DND-41 (cell line): Measurements from ENCODE around the gene OGFRL1.

Experiments
- EZH2 ChIP-seq: IDR thresholded peaks from 3 replicates; pipeline ENCODE4 v1.6.1; 2012; ENCODE audit warnings: borderline replicate concordance, low read depth, mild to moderate bottlenecking, moderate library complexity, low read length, inconsistent platforms; ENCODE audit not compliant: severe bottlenecking
- TF ChIP-seq, protein P1 (sequence below): IDR thresholded peaks from 2 replicates; pipeline ENCODE4 v1.5.1; 2012; ENCODE audit warnings: borderline replicate concordance, low read length, moderate library complexity, mild to moderate bottlenecking; ENCODE audit not compliant: poor library complexity, severe bottlenecking; ENCODE audit errors: extremely low read depth

DNA sequence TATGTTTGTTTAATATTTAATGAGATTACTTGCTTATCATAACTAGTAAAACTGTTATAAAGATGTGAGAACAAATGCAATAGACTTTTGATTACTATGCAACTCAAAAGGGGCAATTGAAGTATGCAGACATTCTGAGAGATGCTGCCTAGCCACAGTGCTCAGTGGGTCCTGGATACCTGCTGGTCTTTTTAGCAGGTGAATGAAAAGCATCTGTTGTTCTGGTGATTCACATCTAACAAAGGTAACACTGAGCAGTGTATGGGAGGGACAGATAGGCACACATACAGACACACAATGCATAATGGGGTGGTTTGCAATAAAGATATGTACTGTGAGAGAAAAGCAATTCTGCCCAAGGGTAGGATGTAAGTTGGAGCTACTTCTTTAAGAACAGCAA, 46.9 kb downstream of the OGFRL1 start:
- no peak for TF ChIP-seq EZH2
- TF ChIP-seq, protein P1, sequence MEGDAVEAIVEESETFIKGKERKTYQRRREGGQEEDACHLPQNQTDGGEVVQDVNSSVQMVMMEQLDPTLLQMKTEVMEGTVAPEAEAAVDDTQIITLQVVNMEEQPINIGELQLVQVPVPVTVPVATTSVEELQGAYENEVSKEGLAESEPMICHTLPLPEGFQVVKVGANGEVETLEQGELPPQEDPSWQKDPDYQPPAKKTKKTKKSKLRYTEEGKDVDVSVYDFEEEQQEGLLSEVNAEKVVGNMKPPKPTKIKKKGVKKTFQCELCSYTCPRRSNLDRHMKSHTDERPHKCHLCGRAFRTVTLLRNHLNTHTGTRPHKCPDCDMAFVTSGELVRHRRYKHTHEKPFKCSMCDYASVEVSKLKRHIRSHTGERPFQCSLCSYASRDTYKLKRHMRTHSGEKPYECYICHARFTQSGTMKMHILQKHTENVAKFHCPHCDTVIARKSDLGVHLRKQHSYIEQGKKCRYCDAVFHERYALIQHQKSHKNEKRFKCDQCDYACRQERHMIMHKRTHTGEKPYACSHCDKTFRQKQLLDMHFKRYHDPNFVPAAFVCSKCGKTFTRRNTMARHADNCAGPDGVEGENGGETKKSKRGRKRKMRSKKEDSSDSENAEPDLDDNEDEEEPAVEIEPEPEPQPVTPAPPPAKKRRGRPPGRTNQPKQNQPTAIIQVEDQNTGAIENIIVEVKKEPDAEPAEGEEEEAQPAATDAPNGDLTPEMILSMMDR = no peak
